ENCODE measurements around the gene COX6A2. TPM values are rescaled to one million over a fixed set of nuclear protein-coding genes. Genes with fewer than 3 reads are reported as not detected.

The COX6A2 gene
- total and polyA plus RNA-seq, 4 donors, result 0.84 to 36.7 (median 8.0) TPM; not detected in 1

- Histone ChIP-seq H3K27ac (ENCODE audit: low read depth in 1 of 2, low read length in 2 of 2) (no peak overlapping the region), H3K9ac (ENCODE audit: low read depth in 1 of 2, low read length in 2 of 2) (no peak overlapping the region), H3K4me1 (ENCODE audit: control insufficient read depth in 4 of 4, insufficient read depth in 4 of 4, low read length in 3 of 4) (no peaks in the 10 kb centered on the region), H3K9me3 (ENCODE audit: control insufficient read depth in 4 of 4, low read length in 3 of 4) (no peaks in the 10 kb centered on the region), H3K27me3 (ENCODE audit: control insufficient read depth in 4 of 4, insufficient read depth in 4 of 4, low read length in 3 of 4) (no peaks in the 10 kb centered on the region), H3K36me3 (ENCODE audit: control insufficient read depth in 4 of 4, insufficient read depth in 3 of 4, low read depth in 1 of 4, low read length in 3 of 4) (no peaks in the 10 kb centered on the region), H3K4me3 (ENCODE audit: low read depth in 1 of 3, low read length in 3 of 3) (no peak overlapping the region)
- no peak for DNase-seq (ENCODE audit: low spot score)
- WGBS, result 81% methylated on average over 8 of the region's 8 CpGs
- TF ChIP-seq TAF1 (conservative IDR thresholded peaks at IDR 0.05) (no peak), GABPA (IDR thresholded peaks at IDR 0.05 in 1 of 2, conservative IDR thresholded peaks at IDR 0.05 in 1 of 2) (no peak), HNF4G (IDR thresholded peaks at IDR 0.05) (no peak)
Measured at GRCh38 chr16:31407406-31407805, 20.8 kb downstream of the COX6A2 start.

DNA sequence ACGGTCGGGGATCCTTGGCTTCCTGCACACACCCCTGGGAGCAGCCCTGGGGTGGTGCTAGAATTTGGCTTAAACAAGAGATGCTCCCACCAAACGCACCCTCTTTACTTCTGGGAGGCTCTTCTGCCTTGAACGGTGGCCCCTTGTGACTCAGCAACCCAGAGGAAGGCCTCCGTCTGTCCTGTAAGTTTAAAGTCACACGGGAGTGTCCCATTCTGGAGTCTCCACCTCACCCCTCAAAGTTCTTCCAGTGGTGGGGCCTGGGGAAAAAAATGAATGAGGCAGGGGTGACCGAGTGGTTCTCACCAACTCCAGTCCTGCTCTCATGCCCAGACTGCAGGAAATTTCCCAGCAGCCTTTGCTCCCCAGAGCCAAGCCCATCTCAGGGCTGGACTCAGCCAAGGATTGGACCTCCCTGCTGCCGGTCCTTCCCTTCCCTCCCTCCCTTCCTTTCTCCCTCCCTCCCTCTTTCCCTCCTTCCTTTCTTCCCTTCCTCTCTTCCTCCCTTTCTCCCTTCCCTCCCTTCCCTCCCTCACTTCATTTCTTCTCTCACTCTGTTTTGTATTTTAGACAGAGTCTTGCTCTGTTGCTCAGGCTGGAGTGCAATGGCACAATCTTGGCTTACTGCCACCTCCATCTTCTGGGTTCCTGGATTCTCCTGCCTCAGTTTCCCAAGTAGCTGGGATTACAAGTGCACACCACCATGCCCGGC, 23.7 kb downstream of the COX6A2 start:
- H3K4me3 ChIP-seq (ENCODE audit: low read depth in 1 of 3, low read length in 3 of 3), result no peak overlapping the region
- 79% methylated on average over 9 of the region's 9 CpGs for WGBS
- no peaks in the 10 kb centered on the region for H3K36me3 ChIP-seq (ENCODE audit: control insufficient read depth in 4 of 4, insufficient read depth in 3 of 4, low read depth in 1 of 4, low read length in 3 of 4)
- TF ChIP-seq RXRA (IDR thresholded peaks at IDR 0.05) (no peak), HNF4G (IDR thresholded peaks at IDR 0.05) (no peak), EGR1 (IDR thresholded peaks at IDR 0.05; ENCODE audit: low read depth in 2 of 2) (no peak), CTCF (IDR thresholded peaks at IDR 0.05; ENCODE audit: low read depth, low read length, missing input control) (no peak), TAF1 (conservative IDR thresholded peaks at IDR 0.05) (no peak), FOXA2 (IDR thresholded peaks at IDR 0.05) (no peak), ATF3 (IDR thresholded peaks at IDR 0.05) (no peak), NR2F2 (IDR thresholded peaks at IDR 0.05) (no peak), MAX (IDR thresholded peaks at IDR 0.05) (no peak), SP1 (IDR thresholded peaks at IDR 0.05) (no peak), JUND (IDR thresholded peaks at IDR 0.05) (no peak), YY1 (IDR thresholded peaks at IDR 0.05) (no peak), FOXA1 (IDR thresholded peaks at IDR 0.05) (no peak), GABPA (IDR thresholded peaks at IDR 0.05 in 1 of 2, conservative IDR thresholded peaks at IDR 0.05 in 1 of 2) (no peak)
- H3K9ac ChIP-seq (ENCODE audit: low read depth in 1 of 2, low read length in 2 of 2), result no peak overlapping the region
- no peak for DNase-seq (ENCODE audit: low spot score)
- no peak overlapping the region for H3K27ac ChIP-seq (ENCODE audit: low read depth in 1 of 2, low read length in 2 of 2)
- no peaks in the 10 kb centered on the region for H3K4me1 ChIP-seq (ENCODE audit: control insufficient read depth in 4 of 4, insufficient read depth in 4 of 4, low read length in 3 of 4)
- no peaks in the 10 kb centered on the region for H3K27me3 ChIP-seq (ENCODE audit: control insufficient read depth in 4 of 4, insufficient read depth in 4 of 4, low read length in 3 of 4)
- peaks cover 0 to 2% (median 0%) of the 10 kb centered on the region in 4 donors for H3K9me3 ChIP-seq (ENCODE audit: control insufficient read depth in 4 of 4, low read length in 3 of 4)

DNA sequence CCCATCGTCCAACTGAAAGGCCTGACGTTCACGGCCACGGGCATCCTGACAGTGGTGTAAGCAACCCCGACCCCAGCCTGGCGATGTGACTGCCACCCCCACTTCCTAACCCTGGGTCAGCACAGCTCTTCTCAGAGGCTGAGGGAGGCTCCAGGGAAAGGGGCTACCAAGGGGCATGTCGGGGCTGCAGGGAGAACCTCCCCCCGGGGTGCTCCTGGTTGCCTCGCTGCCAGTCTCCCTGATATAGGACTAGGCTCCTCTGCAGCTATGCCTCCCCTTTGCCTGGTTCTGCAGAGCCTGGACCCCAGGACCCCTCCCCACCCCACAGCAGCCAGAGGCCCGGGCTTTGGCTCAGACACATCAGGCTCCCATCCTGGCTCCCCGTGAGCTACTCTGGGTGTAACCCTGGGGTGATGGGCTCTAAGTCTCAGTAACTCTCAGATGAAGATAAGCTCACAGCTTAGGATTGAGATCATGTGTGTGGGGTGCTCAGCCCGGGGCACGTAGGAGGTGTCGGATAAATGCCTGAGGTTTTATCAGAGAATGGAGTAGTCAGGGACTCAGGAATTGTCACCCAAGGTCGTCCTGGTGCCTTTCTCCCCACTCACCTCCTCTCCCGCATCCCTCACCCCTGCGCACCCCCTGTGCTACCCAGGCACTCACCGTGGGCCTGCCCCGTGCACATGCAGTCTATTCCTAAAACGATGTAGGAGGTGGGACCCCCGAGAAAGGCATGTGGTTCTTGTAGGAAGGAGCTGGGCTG, 24.4 kb downstream of the COX6A2 start:
- Histone ChIP-seq H3K4me1 (ENCODE audit: control insufficient read depth in 4 of 4, insufficient read depth in 4 of 4, low read length in 3 of 4) (no peaks in the 10 kb centered on the region), H3K36me3 (ENCODE audit: control insufficient read depth in 4 of 4, insufficient read depth in 3 of 4, low read depth in 1 of 4, low read length in 3 of 4) (no peaks in the 10 kb centered on the region), H3K27me3 (ENCODE audit: control insufficient read depth in 4 of 4, insufficient read depth in 4 of 4, low read length in 3 of 4) (no peaks in the 10 kb centered on the region), H3K9me3 (ENCODE audit: control insufficient read depth in 4 of 4, low read length in 3 of 4) (peaks cover 0 to 3% (median 0%) of the 10 kb centered on the region in 4 donors), H3K9ac (ENCODE audit: low read depth in 1 of 2, low read length in 2 of 2) (no peak overlapping the region), H3K27ac (ENCODE audit: low read depth in 1 of 2, low read length in 2 of 2) (no peak overlapping the region), H3K4me3 (ENCODE audit: low read depth in 1 of 3, low read length in 3 of 3) (no peak overlapping the region)
- WGBS, result 88% methylated on average over 21 of the region's 21 CpGs
- no peak for DNase-seq (ENCODE audit: low spot score)
- TF ChIP-seq JUND (IDR thresholded peaks at IDR 0.05) (no peak), YY1 (IDR thresholded peaks at IDR 0.05) (no peak), HNF4G (IDR thresholded peaks at IDR 0.05) (no peak), REST (IDR thresholded peaks at IDR 0.05) (no peak), SP1 (IDR thresholded peaks at IDR 0.05) (no peak), EGR1 (IDR thresholded peaks at IDR 0.05; ENCODE audit: low read depth in 2 of 2) (no peak), RXRA (IDR thresholded peaks at IDR 0.05) (no peak), TAF1 (conservative IDR thresholded peaks at IDR 0.05) (no peak), HNF4A (conservative IDR thresholded peaks at IDR 0.05) (no peak), FOXA2 (IDR thresholded peaks at IDR 0.05) (no peak), GABPA (IDR thresholded peaks at IDR 0.05 in 1 of 2, conservative IDR thresholded peaks at IDR 0.05 in 1 of 2) (no peak), NR2F2 (IDR thresholded peaks at IDR 0.05) (no peak), FOXA1 (IDR thresholded peaks at IDR 0.05) (no peak), MAX (IDR thresholded peaks at IDR 0.05) (no peak)

All from liver (tissue), 9 donors.